ENCODE data around the gene TSPAN33. TPM values are rescaled to one million over a fixed set of nuclear protein-coding genes. Genes with fewer than 3 reads are reported as not detected.

The TSPAN33 gene
- total RNA-seq, 1 experiment from 2014 or later = 0.82 TPM

DNA sequence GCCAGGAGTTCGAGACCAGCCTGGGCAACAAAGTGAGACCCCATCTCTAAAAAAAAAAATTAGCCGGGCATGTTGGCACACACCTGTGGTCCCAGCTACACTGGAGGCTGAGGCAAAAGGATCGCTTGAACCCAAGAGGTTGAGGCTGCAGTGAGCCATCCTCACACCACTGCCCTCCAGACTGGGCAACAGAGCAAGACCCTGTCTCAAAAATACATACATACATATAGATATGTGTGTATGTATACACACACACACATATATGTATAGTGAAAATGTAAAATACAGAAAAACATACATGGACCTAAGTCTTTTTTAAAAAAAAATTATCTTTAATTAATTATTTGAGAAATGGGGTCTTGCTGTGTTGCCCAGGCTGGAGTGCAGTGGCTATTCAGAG, 49.4 kb downstream of the TSPAN33 start:
- Histone ChIP-seq H3K9me3 (replicated peaks) (peaks cover 5% of the 10 kb centered on the region; the same call in 1 of the 2 replicates), H3K27me3 (replicated peaks) (no peaks in the 10 kb centered on the region; the same call in 1 of the 2 replicates), H3K27ac (no peak overlapping the region)

GRCh38 chr7:129197771-129198170, 53.3 kb downstream of the TSPAN33 start:
- no peak overlapping the region for H3K4me3 ChIP-seq
- H3K9me3 ChIP-seq (replicated peaks) = no peaks in the 10 kb centered on the region
- H3K27ac ChIP-seq = no peak overlapping the region
- H3K27me3 ChIP-seq (replicated peaks) = no peaks in the 10 kb centered on the region
- no peaks in the 10 kb centered on the region for H3K36me3 ChIP-seq
- no peak for DNase-seq (ENCODE audit: low read depth in 1 of 2, low spot score in 2 of 2)
- H3K4me1 ChIP-seq (replicated peaks) = no peaks in the 10 kb centered on the region

More for the DNA sequence above, 49.4 kb downstream of the TSPAN33 start:
- H3K4me3 ChIP-seq = no peak overlapping the region
- peaks cover 9% of the 10 kb centered on the region for H3K4me1 ChIP-seq (replicated peaks)
- H3K36me3 ChIP-seq = peaks cover 4% of the 10 kb centered on the region; the same call in 1 of the 2 replicates
- no peak for DNase-seq (ENCODE audit: low read depth in 1 of 2, low spot score in 2 of 2)

DNA sequence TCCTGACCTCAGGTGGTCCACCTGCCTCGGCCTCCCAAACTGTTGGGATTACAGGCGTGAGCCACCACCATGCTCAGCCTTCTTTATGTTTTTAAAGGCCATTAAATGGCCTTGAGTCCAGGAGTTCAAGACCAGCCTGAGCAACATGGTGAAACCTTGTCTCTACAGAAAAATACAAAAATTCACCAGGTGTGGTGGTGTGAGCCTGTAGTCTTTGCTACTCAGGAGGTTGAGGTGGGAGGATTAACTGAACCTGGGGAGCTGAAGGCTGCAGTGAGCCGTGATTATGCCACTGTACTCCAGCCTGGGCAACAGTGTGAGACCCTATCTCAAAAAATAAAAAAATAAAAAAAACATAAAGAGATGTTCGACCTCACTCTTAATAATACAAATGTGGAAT, 54.9 kb downstream of the TSPAN33 start:
- H3K27ac ChIP-seq = no peak overlapping the region
- H3K27me3 ChIP-seq (replicated peaks) = no peaks in the 10 kb centered on the region
- H3K4me1 ChIP-seq (replicated peaks) = no peaks in the 10 kb centered on the region
- no peaks in the 10 kb centered on the region for H3K36me3 ChIP-seq
- H3K4me3 ChIP-seq = no peak overlapping the region
- H3K9me3 ChIP-seq (replicated peaks) = no peaks in the 10 kb centered on the region
- no peak for DNase-seq (ENCODE audit: low read depth in 1 of 2, low spot score in 2 of 2)

DNA sequence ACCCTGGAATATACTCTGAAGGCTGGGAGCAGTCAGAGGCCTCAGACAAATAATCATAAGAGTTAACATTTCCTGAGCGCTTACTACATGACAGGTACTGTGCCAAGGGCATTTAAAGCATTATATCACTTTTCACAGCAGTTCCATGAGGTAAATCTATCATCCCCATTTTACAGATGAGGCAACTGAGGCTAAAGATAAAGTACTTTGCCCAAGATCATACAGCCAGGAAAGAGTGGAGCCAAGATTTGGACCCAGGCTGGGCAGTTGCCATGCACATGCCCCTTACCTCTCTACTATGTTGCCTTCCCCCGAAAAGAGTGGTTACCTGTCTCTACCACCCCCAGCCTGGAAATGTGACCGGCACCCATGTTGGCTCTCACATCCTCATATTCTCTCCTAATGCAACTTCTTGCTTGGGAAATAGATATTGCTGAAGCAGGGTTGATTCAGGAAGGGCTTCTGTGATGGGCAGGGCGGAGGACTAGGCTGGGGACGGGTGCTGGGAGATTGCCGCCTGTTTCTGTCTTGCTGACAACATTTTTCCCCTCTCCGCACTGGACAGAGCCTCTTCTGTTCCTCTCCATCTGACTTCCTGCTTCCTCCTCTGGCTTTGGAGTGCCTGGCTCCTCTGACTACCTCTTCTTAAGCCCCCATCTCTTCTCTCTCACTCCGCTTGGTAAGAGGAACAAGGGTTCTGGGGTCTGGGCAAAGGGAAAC, 57.7 kb downstream of the TSPAN33 start:
- DNase-seq (ENCODE audit: low read depth in 1 of 2, low spot score in 2 of 2) = no peak
- H3K27me3 ChIP-seq (replicated peaks) = no peaks in the 10 kb centered on the region
- no peaks in the 10 kb centered on the region for H3K4me1 ChIP-seq (replicated peaks)
- no peak overlapping the region for H3K4me3 ChIP-seq
- no peak overlapping the region for H3K27ac ChIP-seq
- H3K36me3 ChIP-seq = no peaks in the 10 kb centered on the region
- no peaks in the 10 kb centered on the region for H3K9me3 ChIP-seq (replicated peaks)

GRCh38 chr7:129203050-129203741, 58.7 kb downstream of the TSPAN33 start:
- Histone ChIP-seq H3K27ac (no peak overlapping the region), H3K4me1 (replicated peaks) (no peaks in the 10 kb centered on the region), H3K9me3 (replicated peaks) (no peaks in the 10 kb centered on the region), H3K27me3 (replicated peaks) (no peaks in the 10 kb centered on the region), H3K4me3 (no peak overlapping the region), H3K36me3 (no peaks in the 10 kb centered on the region)
- DNase-seq (ENCODE audit: low read depth in 1 of 2, low spot score in 2 of 2) = no peak

DNA sequence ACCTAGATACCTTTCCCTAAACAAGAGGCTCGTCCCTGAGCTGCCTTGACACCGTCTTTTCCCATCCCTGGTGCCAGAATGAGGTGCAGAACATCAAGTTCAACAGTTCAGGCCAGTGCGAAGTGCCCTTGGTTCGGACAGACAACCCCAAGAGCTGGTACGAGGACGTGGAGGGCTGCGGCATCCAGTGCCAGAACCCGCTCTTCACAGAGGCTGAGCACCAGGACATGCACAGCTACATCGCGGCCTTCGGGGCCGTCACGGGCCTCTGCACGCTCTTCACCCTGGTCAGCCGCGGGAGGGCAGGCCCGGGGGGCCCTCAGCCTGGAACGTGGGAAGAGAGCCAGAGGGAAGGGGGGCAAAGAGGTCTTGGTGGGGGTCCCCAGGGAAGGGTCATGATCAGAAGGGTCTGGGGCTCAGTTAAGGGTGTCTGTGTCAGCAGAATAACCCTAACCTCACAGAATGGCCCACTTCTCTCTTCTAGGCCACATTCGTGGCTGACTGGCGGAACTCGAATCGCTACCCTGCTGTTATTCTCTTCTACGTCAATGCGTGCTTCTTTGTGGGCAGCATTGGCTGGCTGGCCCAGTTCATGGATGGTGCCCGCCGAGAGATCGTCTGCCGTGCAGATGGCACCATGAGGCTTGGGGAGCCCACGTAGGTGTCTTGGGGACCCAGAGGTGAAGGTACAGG, 60.8 kb downstream of the TSPAN33 start:
- H3K27ac ChIP-seq = no peak overlapping the region
- H3K27me3 ChIP-seq (replicated peaks) = no peaks in the 10 kb centered on the region
- no peaks in the 10 kb centered on the region for H3K4me1 ChIP-seq (replicated peaks)
- H3K36me3 ChIP-seq = no peaks in the 10 kb centered on the region
- no peak overlapping the region for H3K4me3 ChIP-seq
- no peak for DNase-seq (ENCODE audit: low read depth in 1 of 2, low spot score in 2 of 2)
- H3K9me3 ChIP-seq (replicated peaks) = no peaks in the 10 kb centered on the region

DNA sequence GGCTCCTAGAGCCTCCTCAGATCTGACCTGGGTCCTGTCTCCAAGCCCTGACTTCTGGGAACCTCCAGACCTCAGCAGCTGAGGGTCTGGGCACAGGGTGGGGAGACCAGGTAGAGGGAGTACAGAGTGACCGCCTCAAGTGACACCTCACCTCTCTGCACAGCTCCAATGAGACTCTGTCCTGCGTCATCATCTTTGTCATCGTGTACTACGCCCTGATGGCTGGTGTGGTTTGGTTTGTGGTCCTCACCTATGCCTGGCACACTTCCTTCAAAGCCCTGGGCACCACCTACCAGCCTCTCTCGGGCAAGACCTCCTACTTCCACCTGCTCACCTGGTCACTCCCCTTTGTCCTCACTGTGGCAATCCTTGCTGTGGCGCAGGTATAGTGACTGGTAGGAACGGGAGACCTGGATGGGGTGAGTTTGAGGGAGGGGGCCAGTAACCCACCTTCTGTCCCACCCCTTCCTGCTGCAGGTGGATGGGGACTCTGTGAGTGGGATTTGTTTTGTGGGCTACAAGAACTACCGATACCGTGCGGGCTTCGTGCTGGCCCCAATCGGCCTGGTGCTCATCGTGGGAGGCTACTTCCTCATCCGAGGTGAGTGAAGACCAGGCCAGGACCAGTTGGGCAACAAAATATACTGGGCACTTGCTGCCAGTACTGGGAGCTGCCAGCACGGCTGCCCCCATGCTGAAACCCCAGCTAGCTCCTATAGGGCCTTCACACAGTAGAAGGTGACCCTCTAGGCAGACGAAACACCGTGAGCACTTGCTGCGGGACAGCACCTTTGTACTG, 61.7 kb downstream of the TSPAN33 start:
- Histone ChIP-seq H3K4me3 (no peak overlapping the region), H3K9me3 (replicated peaks) (no peaks in the 10 kb centered on the region), H3K27ac (no peak overlapping the region), H3K4me1 (replicated peaks) (no peaks in the 10 kb centered on the region), H3K27me3 (replicated peaks) (no peaks in the 10 kb centered on the region), H3K36me3 (no peaks in the 10 kb centered on the region)
- DNase-seq (ENCODE audit: low read depth in 1 of 2, low spot score in 2 of 2) = no peak

GRCh38 chr7:129208667-129209066, 64.2 kb downstream of the TSPAN33 start:
- no peak for DNase-seq (ENCODE audit: low read depth in 1 of 2, low spot score in 2 of 2)
- H3K36me3 ChIP-seq = no peaks in the 10 kb centered on the region
- no peak overlapping the region for H3K4me3 ChIP-seq

DNA sequence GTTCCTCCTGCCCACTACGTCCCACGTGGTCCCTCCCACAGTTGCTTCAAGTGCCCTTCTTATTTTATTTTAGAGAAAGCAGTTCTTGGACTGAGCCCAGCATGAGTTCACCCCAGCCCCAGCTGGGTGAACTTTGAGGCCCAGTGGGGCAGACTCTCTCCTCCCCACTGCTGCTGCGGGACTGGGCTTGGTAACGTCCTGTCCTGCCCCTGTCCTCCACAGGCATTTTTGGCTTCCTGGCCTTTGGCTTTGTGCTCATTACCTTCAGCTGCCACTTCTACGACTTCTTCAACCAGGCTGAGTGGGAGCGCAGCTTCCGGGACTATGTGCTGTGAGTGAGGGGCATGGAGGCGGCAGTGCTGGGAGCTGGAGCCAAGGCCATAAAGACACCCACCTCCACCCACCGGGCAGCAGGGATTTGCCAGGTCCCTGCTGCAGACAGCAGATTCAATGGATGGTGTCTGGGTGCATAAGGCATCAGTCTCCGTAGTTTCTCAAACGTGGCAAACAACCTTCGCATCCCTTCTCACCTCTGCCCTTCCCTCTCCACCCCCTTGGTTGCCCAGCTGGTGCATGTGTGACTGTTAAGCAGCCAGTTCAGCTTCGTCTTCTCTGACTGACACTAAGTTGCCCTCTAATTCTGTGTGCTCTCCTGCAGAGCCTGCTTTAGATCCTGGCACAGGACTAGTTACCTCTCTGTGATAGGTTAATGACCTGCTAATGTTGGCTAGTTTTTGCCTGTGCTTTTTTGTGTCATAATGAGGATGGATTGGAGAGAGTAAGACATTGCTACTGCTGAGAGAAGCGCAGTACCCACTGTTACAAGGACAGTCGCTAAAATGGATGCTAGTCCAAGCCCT, 64.8 kb downstream of the TSPAN33 start:
- no peaks in the 10 kb centered on the region for H3K36me3 ChIP-seq
- H3K27ac ChIP-seq = no peak overlapping the region
- H3K4me1 ChIP-seq (replicated peaks) = no peaks in the 10 kb centered on the region
- no peak for DNase-seq (ENCODE audit: low read depth in 1 of 2, low spot score in 2 of 2)
- H3K9me3 ChIP-seq (replicated peaks) = no peaks in the 10 kb centered on the region
- H3K4me3 ChIP-seq = no peak overlapping the region
- no peaks in the 10 kb centered on the region for H3K27me3 ChIP-seq (replicated peaks)

More at GRCh38 chr7:129208667-129209066, 64.2 kb downstream of the TSPAN33 start:
- no peak overlapping the region for H3K27ac ChIP-seq
- H3K27me3 ChIP-seq (replicated peaks) = no peaks in the 10 kb centered on the region
- no peaks in the 10 kb centered on the region for H3K4me1 ChIP-seq (replicated peaks)
- H3K9me3 ChIP-seq (replicated peaks) = no peaks in the 10 kb centered on the region

GRCh38 chr7:129210256-129210988, 65.9 kb downstream of the TSPAN33 start:
- no peak overlapping the region for H3K4me3 ChIP-seq
- no peaks in the 10 kb centered on the region for H3K9me3 ChIP-seq (replicated peaks)
- DNase-seq (ENCODE audit: low read depth in 1 of 2, low spot score in 2 of 2) = peak; percentile 38 to 74
- H3K4me1 ChIP-seq (replicated peaks) = no peaks in the 10 kb centered on the region
- no peaks in the 10 kb centered on the region for H3K36me3 ChIP-seq
- H3K27ac ChIP-seq = no peak overlapping the region
- H3K27me3 ChIP-seq (replicated peaks) = no peaks in the 10 kb centered on the region

GRCh38 chr7:129210989-129211312, 66.4 kb downstream of the TSPAN33 start:
- Histone ChIP-seq H3K36me3 (no peaks in the 10 kb centered on the region), H3K9me3 (replicated peaks) (no peaks in the 10 kb centered on the region), H3K27ac (no peak overlapping the region), H3K4me3 (no peak overlapping the region), H3K4me1 (replicated peaks) (no peaks in the 10 kb centered on the region), H3K27me3 (replicated peaks) (no peaks in the 10 kb centered on the region)
- DNase-seq (ENCODE audit: low read depth in 1 of 2, low spot score in 2 of 2) = no peak

- Histone ChIP-seq H3K4me1 (replicated peaks) (no peaks in the 10 kb centered on the region), H3K36me3 (no peaks in the 10 kb centered on the region), H3K9me3 (replicated peaks) (no peaks in the 10 kb centered on the region), H3K27ac (no peak overlapping the region), H3K4me3 (no peak overlapping the region), H3K27me3 (replicated peaks) (no peaks in the 10 kb centered on the region)
- no peak for DNase-seq (ENCODE audit: low read depth in 1 of 2, low spot score in 2 of 2)
Observed at GRCh38 chr7:129212126-129212525, 67.6 kb downstream of the TSPAN33 start.
